Loucy (cell line): ENCODE measurements around the gene SPOCK3.
"Not testable (repeated sequence)": the region's sequence is repeated elsewhere in the genome, so short reads cannot be mapped to it uniquely, and the experiment has no call there.

ENCODE experiments used
- H2AFZ ChIP-seq: fragments of 200-600 bp; sonication (generic); 2 replicates; pipeline ENCODE4 v1.6.0; 2016; ENCODE audit warnings: antibody characterized with exemption, mild to moderate bottlenecking, low read length, moderate library complexity
- H3F3A ChIP-seq: fragments of 200-600 bp; 2 replicates; pipeline ENCODE4 v1.6.0; 2016; ENCODE audit warnings: antibody characterized with exemption, low read depth, mild to moderate bottlenecking
- H3K27me3 ChIP-seq: fragments of 200-600 bp; sonication (generic); 2 replicates; pipeline ENCODE4 v1.6.1; 2014; ENCODE audit warnings: low read length, mild to moderate bottlenecking; ENCODE audit not compliant: insufficient read depth, poor library complexity, severe bottlenecking
- H3K36me3 ChIP-seq: fragments of 200-600 bp; sonication (generic); 2 replicates; pipeline ENCODE4 v1.6.1; 2016; ENCODE audit warnings: low read length; ENCODE audit not compliant: insufficient read depth
- H3K4me1 ChIP-seq: fragments of 200-600 bp; sonication (generic); 2 replicates; pipeline ENCODE4 v1.5.1; 2014; ENCODE audit warnings: low read length, mild to moderate bottlenecking; ENCODE audit not compliant: insufficient read depth, poor library complexity, severe bottlenecking
- H3K4me2 ChIP-seq: fragments of 200-600 bp; sonication (generic); 2 replicates; pipeline ENCODE4 v1.6.0; 2014; ENCODE audit warnings: antibody characterized with exemption, low read length, low read depth, mild to moderate bottlenecking; ENCODE audit not compliant: poor library complexity, severe bottlenecking
- H3K4me3 ChIP-seq: fragments of 200-600 bp; sonication (generic); 2 replicates; pipeline ENCODE4 v1.5.1; 2014; ENCODE audit warnings: low read length, mild to moderate bottlenecking, mixed read lengths; ENCODE audit not compliant: poor library complexity, severe bottlenecking
- H3K79me2 ChIP-seq: fragments of 200-600 bp; sonication (generic); 2 replicates; pipeline ENCODE4 v1.6.1; 2014; ENCODE audit warnings: low read length; ENCODE audit not compliant: insufficient read depth
- H3K9ac ChIP-seq: fragments of 200-600 bp; sonication (generic); 2 replicates; pipeline ENCODE4 v1.6.0; 2014; ENCODE audit warnings: mild to moderate bottlenecking, low read depth, low read length, moderate library complexity; ENCODE audit not compliant: poor library complexity, severe bottlenecking
- H3K9me2 ChIP-seq: fragments of 200-600 bp; sonication (generic); replicated peaks from 2 replicates; pipeline ENCODE4 v1.6.1; 2016; ENCODE audit warnings: low read depth, low read length, mixed read lengths
- H3K9me3 ChIP-seq: fragments of 200-600 bp; sonication (generic); 2 replicates; pipeline ENCODE4 v1.6.1; 2014; ENCODE audit warnings: mild to moderate bottlenecking, antibody characterized with exemption, low read length, low read depth; ENCODE audit not compliant: insufficient read depth
- H4K20me1 ChIP-seq: fragments of 200-600 bp; sonication (generic); 2 replicates; pipeline ENCODE4 v1.6.0; 2014; ENCODE audit warnings: antibody characterized with exemption, low read length, mild to moderate bottlenecking; ENCODE audit not compliant: insufficient read depth, poor library complexity, severe bottlenecking
- EZH2phosphoT487 ChIP-seq: fragments of 200-600 bp; IDR thresholded peaks from 2 replicates; pipeline ENCODE4 v1.6.1; 2018; ENCODE audit warnings: antibody characterized with exemption, mild to moderate bottlenecking, moderate library complexity, borderline replicate concordance
- TF ChIP-seq, protein P1 (sequence below): fragments of 200-600 bp; sonication (generic); conservative IDR thresholded peaks from 2 replicates; pipeline ENCODE4 v1.5.1; 2014; ENCODE audit warnings: mild to moderate bottlenecking, antibody characterized with exemption, low read length

SPOCK3 gene

DNA sequence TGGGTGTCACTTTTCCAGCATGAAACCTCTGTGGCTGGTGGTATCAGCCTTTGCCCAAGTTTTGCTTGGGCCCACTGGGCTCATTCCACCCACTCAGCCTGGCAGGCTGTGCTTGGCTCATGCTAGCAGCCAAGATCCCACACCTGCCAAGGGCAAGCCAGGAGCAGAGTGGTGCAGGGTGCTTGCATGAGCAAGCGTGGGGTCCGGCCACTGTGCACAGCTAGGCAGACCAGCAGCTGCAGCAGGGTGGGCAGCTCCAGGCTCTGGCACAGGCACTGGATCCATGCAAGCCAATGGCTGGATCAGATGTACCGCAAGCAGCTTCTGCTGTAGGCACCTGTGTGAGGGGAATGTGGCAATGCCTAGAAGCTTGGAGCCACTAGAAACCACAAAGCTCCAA, 253.9 kb downstream of the SPOCK3 start:
- no peaks in the 10 kb centered on the region for H3K79me2 ChIP-seq
- no peaks in the 10 kb centered on the region for H4K20me1 ChIP-seq
- H3K27me3 ChIP-seq = no peaks in the 10 kb centered on the region
- H2AFZ ChIP-seq = no peak overlapping the region
- H3K36me3 ChIP-seq = no peaks in the 10 kb centered on the region
- no peak for TF ChIP-seq EZH2phosphoT487
- TF ChIP-seq, protein P1, sequence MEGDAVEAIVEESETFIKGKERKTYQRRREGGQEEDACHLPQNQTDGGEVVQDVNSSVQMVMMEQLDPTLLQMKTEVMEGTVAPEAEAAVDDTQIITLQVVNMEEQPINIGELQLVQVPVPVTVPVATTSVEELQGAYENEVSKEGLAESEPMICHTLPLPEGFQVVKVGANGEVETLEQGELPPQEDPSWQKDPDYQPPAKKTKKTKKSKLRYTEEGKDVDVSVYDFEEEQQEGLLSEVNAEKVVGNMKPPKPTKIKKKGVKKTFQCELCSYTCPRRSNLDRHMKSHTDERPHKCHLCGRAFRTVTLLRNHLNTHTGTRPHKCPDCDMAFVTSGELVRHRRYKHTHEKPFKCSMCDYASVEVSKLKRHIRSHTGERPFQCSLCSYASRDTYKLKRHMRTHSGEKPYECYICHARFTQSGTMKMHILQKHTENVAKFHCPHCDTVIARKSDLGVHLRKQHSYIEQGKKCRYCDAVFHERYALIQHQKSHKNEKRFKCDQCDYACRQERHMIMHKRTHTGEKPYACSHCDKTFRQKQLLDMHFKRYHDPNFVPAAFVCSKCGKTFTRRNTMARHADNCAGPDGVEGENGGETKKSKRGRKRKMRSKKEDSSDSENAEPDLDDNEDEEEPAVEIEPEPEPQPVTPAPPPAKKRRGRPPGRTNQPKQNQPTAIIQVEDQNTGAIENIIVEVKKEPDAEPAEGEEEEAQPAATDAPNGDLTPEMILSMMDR = no peak
- no peak overlapping the region for H3K9ac ChIP-seq
- no peaks in the 10 kb centered on the region for H3K9me2 ChIP-seq
- no peaks in the 10 kb centered on the region for H3K9me3 ChIP-seq
- H3F3A ChIP-seq = no peaks in the 10 kb centered on the region
- no peaks in the 10 kb centered on the region for H3K4me1 ChIP-seq
- H3K4me3 ChIP-seq = no peak overlapping the region
- H3K4me2 ChIP-seq = no peak overlapping the region

DNA sequence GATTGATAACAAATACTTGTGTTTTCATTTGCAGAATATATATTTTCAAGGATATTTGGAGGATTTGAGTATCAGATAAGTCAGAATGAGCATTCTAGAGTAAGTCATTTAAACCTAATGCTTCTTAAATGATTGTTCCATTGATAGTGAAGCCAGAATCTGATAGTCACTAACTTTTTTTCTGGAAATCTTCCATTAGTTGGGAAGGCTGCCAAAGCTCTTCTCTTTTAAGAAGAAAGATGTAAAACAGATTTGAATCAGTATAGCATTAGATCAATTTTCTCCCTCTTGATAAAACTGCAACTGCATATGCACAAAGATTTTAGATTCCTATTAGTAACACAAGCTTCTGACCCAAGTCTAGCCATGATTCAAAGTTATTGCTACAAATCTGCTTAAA, 256.7 kb downstream of the SPOCK3 start:
- H3K79me2 ChIP-seq = no peaks in the 10 kb centered on the region
- no peak overlapping the region for H3K4me3 ChIP-seq
- no peak overlapping the region for H3K4me2 ChIP-seq
- H3F3A ChIP-seq = no peaks in the 10 kb centered on the region
- no peak overlapping the region for H3K9ac ChIP-seq
- TF ChIP-seq, protein P1 = no peak
- TF ChIP-seq EZH2phosphoT487 = no peak
- H4K20me1 ChIP-seq = no peaks in the 10 kb centered on the region
- no peaks in the 10 kb centered on the region for H3K9me3 ChIP-seq
- no peaks in the 10 kb centered on the region for H3K27me3 ChIP-seq
- no peak overlapping the region for H2AFZ ChIP-seq
- no peaks in the 10 kb centered on the region for H3K9me2 ChIP-seq
- no peaks in the 10 kb centered on the region for H3K4me1 ChIP-seq
- no peaks in the 10 kb centered on the region for H3K36me3 ChIP-seq

DNA sequence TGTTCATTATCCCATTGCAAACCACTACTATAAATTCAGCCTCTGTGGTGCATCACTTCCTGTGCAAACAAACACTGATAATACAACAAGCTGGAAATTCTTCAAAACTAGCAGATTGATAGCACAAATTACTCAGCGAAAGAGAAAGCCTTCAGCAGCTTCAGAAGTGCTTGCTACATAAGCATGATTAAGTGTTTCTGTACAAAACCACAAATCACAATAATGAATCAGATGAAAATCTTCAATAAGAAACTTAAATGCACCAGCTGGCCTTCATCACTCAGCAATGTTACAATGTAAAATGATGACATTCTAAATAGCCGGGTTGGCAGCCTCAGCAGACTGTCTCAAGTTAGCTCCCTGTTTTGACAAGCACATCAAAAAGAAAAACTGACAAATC, 262.2 kb downstream of the SPOCK3 start:
- Histone ChIP-seq H3K4me1 (no peaks in the 10 kb centered on the region), H3K4me2 (no peak overlapping the region)
- TF ChIP-seq EZH2phosphoT487 = no peak
- TF ChIP-seq, protein P1 = no peak

DNA sequence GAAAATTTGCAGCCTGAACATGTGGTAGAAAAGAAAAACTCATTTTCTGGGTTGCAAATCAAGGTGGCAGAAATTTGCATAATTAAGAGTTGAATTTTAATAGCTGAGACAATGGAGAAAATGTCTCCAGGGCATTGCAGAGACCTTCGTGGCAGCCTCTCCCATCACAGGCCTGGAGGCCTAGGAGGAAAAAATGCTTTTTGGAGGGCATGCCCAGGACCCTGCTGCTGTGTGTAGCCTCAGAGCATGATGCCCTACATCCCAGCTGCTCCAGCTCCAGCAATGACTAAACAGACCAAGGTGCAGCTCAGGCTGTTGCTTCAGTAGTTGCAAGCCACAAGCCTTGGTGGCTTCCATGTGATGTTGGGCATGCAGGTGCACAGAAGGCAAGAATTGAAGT, 266.1 kb downstream of the SPOCK3 start:
- H3K4me1 ChIP-seq, H3K4me2 ChIP-seq, H3K9me2 ChIP-seq, H3K36me3 ChIP-seq, H3K79me2 ChIP-seq, H3K27me3 ChIP-seq, H3K9ac ChIP-seq, H2AFZ ChIP-seq, H3K4me3 ChIP-seq, H4K20me1 ChIP-seq, H3F3A ChIP-seq, H3K9me3 ChIP-seq: not testable (repeated sequence)

More for the DNA sequence above, 262.2 kb downstream of the SPOCK3 start:
- Histone ChIP-seq H3K27me3 (no peaks in the 10 kb centered on the region), H3K4me3 (no peak overlapping the region), H3K9ac (no peak overlapping the region), H3F3A (no peaks in the 10 kb centered on the region), H4K20me1 (no peaks in the 10 kb centered on the region), H2AFZ (no peak overlapping the region), H3K9me3 (no peaks in the 10 kb centered on the region), H3K9me2 (no peaks in the 10 kb centered on the region), H3K79me2 (no peaks in the 10 kb centered on the region), H3K36me3 (no peaks in the 10 kb centered on the region)
